Body of pancreas (tissue), 4 donors: ENCODE measurements around the gene EPYC.

Source experiments
- POLR2A ChIP-seq, 3 donors: fragments of 450-650 bp; IDR thresholded peaks; one replicate each; pipeline ENCODE4 v1.6.1; 2016; ENCODE audit warnings: antibody characterized with exemption in 3 of 3, mild to moderate bottlenecking in 2 of 3
- TF ChIP-seq, protein P1 (sequence below), 7 experiments: fragments of 450-650 bp in 4 of 7; fragments of 200-600 bp in 3 of 7; sonication (generic) in 3 of 7; IDR thresholded peaks; one replicate each; pipeline ENCODE4 v1.5.1; 2016 to 2019; ENCODE audit warnings: antibody characterized with exemption in 7 of 7

DNA sequence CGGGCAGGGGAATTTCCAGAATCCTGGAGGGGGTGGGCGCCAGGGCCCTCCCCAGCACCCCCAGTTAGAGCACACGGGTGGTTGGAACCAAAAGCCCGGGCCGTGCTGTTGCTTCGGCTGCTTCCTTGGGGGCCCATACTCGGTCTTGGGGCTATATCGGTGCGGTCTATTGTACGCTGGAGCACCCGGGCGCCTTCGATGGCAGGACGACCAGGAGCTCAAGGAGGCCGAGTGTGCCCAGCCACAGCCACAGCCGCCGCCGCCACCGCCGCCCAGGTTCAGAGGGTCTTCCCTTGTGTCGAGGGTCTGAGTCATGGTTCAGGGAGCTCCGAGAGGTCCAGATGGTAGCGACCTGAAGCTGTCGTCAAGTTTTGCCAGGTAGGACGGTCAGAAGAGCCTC lies 50.3 kb downstream of the EPYC start:
- TF ChIP-seq, protein P1, sequence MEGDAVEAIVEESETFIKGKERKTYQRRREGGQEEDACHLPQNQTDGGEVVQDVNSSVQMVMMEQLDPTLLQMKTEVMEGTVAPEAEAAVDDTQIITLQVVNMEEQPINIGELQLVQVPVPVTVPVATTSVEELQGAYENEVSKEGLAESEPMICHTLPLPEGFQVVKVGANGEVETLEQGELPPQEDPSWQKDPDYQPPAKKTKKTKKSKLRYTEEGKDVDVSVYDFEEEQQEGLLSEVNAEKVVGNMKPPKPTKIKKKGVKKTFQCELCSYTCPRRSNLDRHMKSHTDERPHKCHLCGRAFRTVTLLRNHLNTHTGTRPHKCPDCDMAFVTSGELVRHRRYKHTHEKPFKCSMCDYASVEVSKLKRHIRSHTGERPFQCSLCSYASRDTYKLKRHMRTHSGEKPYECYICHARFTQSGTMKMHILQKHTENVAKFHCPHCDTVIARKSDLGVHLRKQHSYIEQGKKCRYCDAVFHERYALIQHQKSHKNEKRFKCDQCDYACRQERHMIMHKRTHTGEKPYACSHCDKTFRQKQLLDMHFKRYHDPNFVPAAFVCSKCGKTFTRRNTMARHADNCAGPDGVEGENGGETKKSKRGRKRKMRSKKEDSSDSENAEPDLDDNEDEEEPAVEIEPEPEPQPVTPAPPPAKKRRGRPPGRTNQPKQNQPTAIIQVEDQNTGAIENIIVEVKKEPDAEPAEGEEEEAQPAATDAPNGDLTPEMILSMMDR (IDR thresholded peaks at IDR 0.05): no peak
- TF ChIP-seq POLR2A (IDR thresholded peaks at IDR 0.05): no peak
